Measurements from ENCODE around the gene HIPK4.

DNA sequence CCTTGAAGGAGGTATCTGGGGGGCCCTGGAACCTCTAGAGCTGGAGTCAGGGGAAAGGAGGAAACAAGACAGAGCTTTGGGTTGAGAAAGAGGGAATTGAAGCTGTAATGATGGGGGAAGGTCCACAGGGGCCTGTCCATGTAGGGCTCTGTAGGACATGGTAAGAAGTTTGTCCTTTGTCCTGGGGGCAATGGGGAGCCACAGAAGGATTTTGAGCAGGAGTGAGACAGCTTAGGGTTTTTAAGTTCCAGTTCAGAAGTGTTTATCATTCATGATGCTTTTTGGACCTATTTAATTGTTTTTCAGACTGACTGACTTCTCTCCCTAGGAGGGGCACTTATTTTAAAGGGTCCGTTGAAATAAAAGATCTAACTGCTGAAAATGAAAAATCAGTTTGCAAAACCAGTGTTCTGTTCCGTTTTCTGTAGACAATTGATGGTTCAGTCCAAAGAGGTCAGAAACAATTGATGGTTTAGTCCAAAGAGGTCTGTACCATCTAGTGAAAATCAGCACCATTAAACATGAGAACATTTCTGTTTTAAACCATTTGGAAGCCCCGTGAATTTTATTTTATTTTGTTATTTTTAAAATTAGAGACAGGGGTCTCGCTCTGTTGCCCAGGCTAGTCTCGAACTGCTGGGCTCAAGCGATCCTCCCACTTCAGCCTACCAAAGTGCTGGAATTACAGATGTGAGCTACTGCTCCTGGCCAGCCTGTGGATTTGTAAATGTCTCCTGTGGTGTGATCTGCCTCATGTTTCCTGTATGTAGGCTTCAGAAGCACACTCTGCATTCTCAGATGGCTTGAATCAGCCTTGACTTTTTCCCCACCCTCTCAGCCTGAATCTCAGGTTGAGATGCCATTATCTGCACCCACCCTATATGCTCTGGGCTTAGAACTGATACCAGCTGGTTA lies 33.0 kb downstream of the HIPK4 start:
- TF ChIP-seq, protein P1, sequence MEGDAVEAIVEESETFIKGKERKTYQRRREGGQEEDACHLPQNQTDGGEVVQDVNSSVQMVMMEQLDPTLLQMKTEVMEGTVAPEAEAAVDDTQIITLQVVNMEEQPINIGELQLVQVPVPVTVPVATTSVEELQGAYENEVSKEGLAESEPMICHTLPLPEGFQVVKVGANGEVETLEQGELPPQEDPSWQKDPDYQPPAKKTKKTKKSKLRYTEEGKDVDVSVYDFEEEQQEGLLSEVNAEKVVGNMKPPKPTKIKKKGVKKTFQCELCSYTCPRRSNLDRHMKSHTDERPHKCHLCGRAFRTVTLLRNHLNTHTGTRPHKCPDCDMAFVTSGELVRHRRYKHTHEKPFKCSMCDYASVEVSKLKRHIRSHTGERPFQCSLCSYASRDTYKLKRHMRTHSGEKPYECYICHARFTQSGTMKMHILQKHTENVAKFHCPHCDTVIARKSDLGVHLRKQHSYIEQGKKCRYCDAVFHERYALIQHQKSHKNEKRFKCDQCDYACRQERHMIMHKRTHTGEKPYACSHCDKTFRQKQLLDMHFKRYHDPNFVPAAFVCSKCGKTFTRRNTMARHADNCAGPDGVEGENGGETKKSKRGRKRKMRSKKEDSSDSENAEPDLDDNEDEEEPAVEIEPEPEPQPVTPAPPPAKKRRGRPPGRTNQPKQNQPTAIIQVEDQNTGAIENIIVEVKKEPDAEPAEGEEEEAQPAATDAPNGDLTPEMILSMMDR (IDR thresholded peaks at IDR 0.05): no peak
- TF ChIP-seq POLR2A (IDR thresholded peaks at IDR 0.05): no peak
